ENCODE data around the gene COL6A1. TPM values are rescaled to one million over a fixed set of nuclear protein-coding genes. Genes with fewer than 3 reads are reported as not detected.

The COL6A1 gene
- total RNA-seq (2022) (17.8 and 18.5 TPM in 2 replicates), Bru-seq, nascent RNA (percentile 29 among the genes with signal in this experiment), BruChase-seq, experiment 1, labeled RNA remaining after a 6-hour chase (percentile 46 among the genes with signal in this experiment), BruChase-seq, experiment 2, labeled RNA remaining after a 2-hour chase (percentile 35 among the genes with signal in this experiment)
- long read RNA-seq, partial matches to known transcripts: 1 of 157 reads
- long read RNA-seq, other reads (novel, unspliced or antisense): 156 of 157 reads

- BruUV-seq (replicated peaks): no TSS peak
- Mint-ChIP-seq H3K27ac (ENCODE audit: unreplicated experiment) (no peak within 1 kb of the TSS), H3K4me1 (ENCODE audit: low read depth, unreplicated experiment) (no peaks in the 10 kb centered on the region), H3K4me3 (ENCODE audit: low read depth, unreplicated experiment) (peak within 1 kb of the TSS; percentile 56), H3K27me3 (ENCODE audit: unreplicated experiment) (no peaks in the 10 kb centered on the region), H3K9me3 (ENCODE audit: low read depth, unreplicated experiment) (peaks cover 6% of the 10 kb centered on the region), H3K36me3 (ENCODE audit: insufficient read depth, unreplicated experiment) (peaks cover 5% of the 10 kb centered on the region)
- no peak for TF ChIP-seq CTCF (IDR thresholded peaks at IDR 0.05; ENCODE audit: unreplicated experiment)
- CTCF ChIA-PET: interaction anchor here (0.9 kb wide), 1 partner anchor 162 kb away, joined by 5 read pairs; no protein-coding TSS in a partner anchor
- intact Hi-C loops (cut with micrococcal nuclease; ENCODE audit: unreplicated experiment): no loop called here
- peak; percentile 50 for DNase-seq
Measured at GRCh38 chr21:45981151-45982091, at the start of gene COL6A1. TSS of gene COL6A1 (plus strand) at chr21:45981770. CDS start at chr21:45981851, 81 bp downstream.

- H3K27me3 Mint-ChIP-seq (ENCODE audit: unreplicated experiment): peaks cover 13% of the 10 kb centered on the region
- no TSS peak for BruUV-seq (replicated peaks)
- TF ChIP-seq CTCF (IDR thresholded peaks at IDR 0.05; ENCODE audit: unreplicated experiment): no peak
- no peak for DNase-seq
- intact Hi-C loops (cut with micrococcal nuclease; ENCODE audit: unreplicated experiment): no loop called here
- CTCF ChIA-PET: no interaction called here
- no peaks in the 10 kb centered on the region for H3K36me3 Mint-ChIP-seq (ENCODE audit: insufficient read depth, unreplicated experiment)
- H3K27ac Mint-ChIP-seq (ENCODE audit: unreplicated experiment): no peak overlapping the region
- H3K4me1 Mint-ChIP-seq (ENCODE audit: low read depth, unreplicated experiment): no peaks in the 10 kb centered on the region
- no peak overlapping the region for H3K4me3 Mint-ChIP-seq (ENCODE audit: low read depth, unreplicated experiment)
- no peaks in the 10 kb centered on the region for H3K9me3 Mint-ChIP-seq (ENCODE audit: low read depth, unreplicated experiment)
Measured at GRCh38 chr21:45932922-45933502, 48.6 kb upstream of the COL6A1 start.

- intact Hi-C loops (cut with micrococcal nuclease; ENCODE audit: unreplicated experiment): no loop called here
- Mint-ChIP-seq H3K27me3 (ENCODE audit: unreplicated experiment) (peaks cover 17% of the 10 kb centered on the region), H3K4me1 (ENCODE audit: low read depth, unreplicated experiment) (no peaks in the 10 kb centered on the region), H3K27ac (ENCODE audit: unreplicated experiment) (no peak overlapping the region), H3K9me3 (ENCODE audit: low read depth, unreplicated experiment) (no peaks in the 10 kb centered on the region), H3K36me3 (ENCODE audit: insufficient read depth, unreplicated experiment) (no peaks in the 10 kb centered on the region), H3K4me3 (ENCODE audit: low read depth, unreplicated experiment) (no peak overlapping the region)
- CTCF ChIA-PET: no interaction called here
- no TSS peak for BruUV-seq (replicated peaks)
- TF ChIP-seq CTCF (IDR thresholded peaks at IDR 0.05; ENCODE audit: unreplicated experiment): no peak
- no peak for DNase-seq
Measured at GRCh38 chr21:45934085-45934484, 47.5 kb upstream of the COL6A1 start.

- H3K27me3 Mint-ChIP-seq (ENCODE audit: unreplicated experiment): peaks cover 17% of the 10 kb centered on the region
- H3K4me3 Mint-ChIP-seq (ENCODE audit: low read depth, unreplicated experiment): no peak overlapping the region
- intact Hi-C loops (cut with micrococcal nuclease; ENCODE audit: unreplicated experiment): no loop called here
- H3K9me3 Mint-ChIP-seq (ENCODE audit: low read depth, unreplicated experiment): no peaks in the 10 kb centered on the region
- no peaks in the 10 kb centered on the region for H3K4me1 Mint-ChIP-seq (ENCODE audit: low read depth, unreplicated experiment)
- BruUV-seq (replicated peaks): no TSS peak
- no peak for TF ChIP-seq CTCF (IDR thresholded peaks at IDR 0.05; ENCODE audit: unreplicated experiment)
- DNase-seq: no peak
- CTCF ChIA-PET: no interaction called here
- H3K27ac Mint-ChIP-seq (ENCODE audit: unreplicated experiment): no peak overlapping the region
- H3K36me3 Mint-ChIP-seq (ENCODE audit: insufficient read depth, unreplicated experiment): no peaks in the 10 kb centered on the region
Measured at GRCh38 chr21:45934554-45934953, 47.0 kb upstream of the COL6A1 start.
